ENCODE data around the gene ANGPTL7.

GRCh38 chr1:11216074-11216473 lies 26.9 kb downstream of the ANGPTL7 start:
- TF ChIP-seq CTCF (IDR thresholded peaks at IDR 0.05) (no peak), POLR2A (IDR thresholded peaks at IDR 0.05) (no peak)

Data from breast epithelium (tissue), 3 donors.